CD1c-positive myeloid dendritic cell (primary cell): ENCODE data around the gene DLG2.

Experiments
- DNase-seq: peaks from one replicate; pipeline ENCODE4 v3.0.0-alpha.2; 2016; ENCODE audit errors: extremely low spot score

DLG2 gene

GRCh38 chr11:85558411-85558810 lies 68.7 kb downstream of the DLG2 start:
- no peak for DNase-seq

GRCh38 chr11:85551881-85552280 lies 75.3 kb downstream of the DLG2 start:
- DNase-seq: no peak

GRCh38 chr11:85541683-85542082 lies 85.5 kb downstream of the DLG2 start:
- no peak for DNase-seq

GRCh38 chr11:85540635-85541205 lies 86.4 kb downstream of the DLG2 start:
- DNase-seq: no peak

GRCh38 chr11:85540181-85540580 lies 87.0 kb downstream of the DLG2 start:
- no peak for DNase-seq

- no peak for DNase-seq
Observed at GRCh38 chr11:85539740-85540139, 87.4 kb downstream of the DLG2 start.

GRCh38 chr11:85539029-85539689 lies 88.0 kb downstream of the DLG2 start:
- no peak for DNase-seq

- no peak for DNase-seq
Observed at GRCh38 chr11:85536438-85536837, 90.7 kb downstream of the DLG2 start.

- no peak for DNase-seq
Observed at GRCh38 chr11:85534806-85535205, 92.3 kb downstream of the DLG2 start.

- no peak for DNase-seq
Observed at GRCh38 chr11:85531191-85531897, 95.8 kb downstream of the DLG2 start.

- no peak for DNase-seq
Observed at GRCh38 chr11:85530634-85531033, 96.5 kb downstream of the DLG2 start.

- no peak for DNase-seq
Observed at GRCh38 chr11:85526564-85526963, 100.6 kb downstream of the DLG2 start.

GRCh38 chr11:85525686-85526085 lies 101.5 kb downstream of the DLG2 start:
- no peak for DNase-seq

- no peak for DNase-seq
Observed at GRCh38 chr11:85517272-85517671, 109.9 kb downstream of the DLG2 start.

GRCh38 chr11:85495918-85496317 lies 131.2 kb downstream of the DLG2 start:
- no peak for DNase-seq

GRCh38 chr11:85494396-85494795 lies 132.7 kb downstream of the DLG2 start:
- DNase-seq: no peak

- DNase-seq: no peak
Observed at GRCh38 chr11:85485902-85486301, 141.2 kb downstream of the DLG2 start.

GRCh38 chr11:85483861-85484260 lies 143.3 kb downstream of the DLG2 start:
- no peak for DNase-seq

GRCh38 chr11:85481862-85482261 lies 145.3 kb downstream of the DLG2 start:
- no peak for DNase-seq

GRCh38 chr11:85475660-85476517 lies 151.3 kb downstream of the DLG2 start:
- no peak for DNase-seq

- no peak for DNase-seq
Observed at GRCh38 chr11:85472953-85473352, 154.2 kb downstream of the DLG2 start.

GRCh38 chr11:85464283-85464682 lies 162.9 kb downstream of the DLG2 start:
- no peak for DNase-seq
